Globus pallidus (tissue), 1 donor: ENCODE measurements around the gene SMR3A.

ENCODE experiments used
- DNase-seq: peaks from one replicate; pipeline ENCODE4 v3.0.0-alpha.2; 2015; ENCODE audit warnings: low spot score

SMR3A gene

GRCh38 chr4:70360460-70360859, at the start of gene SMR3A:
Gene SMR3A (plus strand): TSS chr4:70360760. CDS start chr4:70362116, 1,356 bp downstream.
- no peak for DNase-seq

DNA sequence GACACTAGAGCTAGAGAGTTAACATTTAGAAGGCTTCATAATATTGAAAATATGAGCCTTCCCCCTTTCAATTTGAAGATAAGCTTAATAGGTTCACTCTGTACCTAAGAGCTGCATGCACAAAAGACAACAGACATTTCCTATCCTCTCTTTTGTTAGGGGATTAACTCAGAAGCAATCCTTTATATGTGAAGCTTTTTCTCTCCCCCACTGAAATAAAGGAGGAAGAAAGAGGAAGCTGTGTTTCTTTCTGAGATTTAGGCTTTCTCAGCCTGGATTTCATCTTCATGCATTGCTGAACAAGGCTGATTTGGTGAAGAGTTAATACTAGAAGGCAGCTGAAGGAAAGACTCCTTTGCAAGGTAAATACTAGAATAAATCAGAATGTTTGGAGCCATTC, 46.8 kb upstream of the SMR3A start:
- no peak for DNase-seq

GRCh38 chr4:70315928-70316327, 44.6 kb upstream of the SMR3A start:
- no peak for DNase-seq

DNA sequence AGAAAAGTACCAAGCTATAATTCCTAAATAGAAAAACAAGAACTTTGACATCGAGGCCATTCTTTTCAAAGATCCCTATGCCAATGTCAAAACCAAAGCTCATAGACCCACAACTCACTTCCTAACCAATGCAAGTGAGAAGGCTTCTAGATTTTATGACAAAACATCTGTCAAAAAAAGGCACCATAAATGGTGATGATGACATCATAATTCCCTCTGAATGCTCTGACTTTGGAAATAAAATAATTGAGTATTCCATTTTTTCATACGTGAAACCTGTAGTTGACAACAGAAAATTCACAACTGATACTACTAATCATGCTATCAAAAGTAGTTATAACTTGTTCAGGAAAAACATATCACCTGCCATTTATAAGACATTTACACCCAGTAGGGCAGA, 34.5 kb upstream of the SMR3A start:
- DNase-seq: no peak

- DNase-seq: no peak
Observed at GRCh38 chr4:70334681-70335080, 25.9 kb upstream of the SMR3A start, which contains the start of gene CABS1. Gene CABS1 (plus strand): TSS chr4:70334981. CDS start chr4:70335040, 59 bp downstream.

DNA sequence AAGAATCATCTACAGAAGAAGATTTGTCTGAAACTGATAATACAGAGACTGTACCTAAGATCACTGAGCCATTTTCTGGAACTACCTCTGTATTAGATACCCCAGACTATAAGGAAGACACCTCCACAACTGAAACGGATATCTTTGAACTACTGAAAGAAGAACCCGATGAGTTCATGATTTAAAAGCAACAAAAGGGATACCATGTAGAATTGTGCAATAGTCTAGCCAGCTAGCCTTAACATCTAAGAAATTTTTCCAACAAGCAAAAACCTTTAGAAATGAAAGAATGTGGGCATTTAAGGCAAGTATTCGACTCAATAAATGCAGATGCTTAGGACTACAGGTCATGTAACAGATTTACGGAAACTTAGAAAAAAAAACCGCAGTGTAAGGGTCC, 24.5 kb upstream of the SMR3A start:
- no peak for DNase-seq

DNA sequence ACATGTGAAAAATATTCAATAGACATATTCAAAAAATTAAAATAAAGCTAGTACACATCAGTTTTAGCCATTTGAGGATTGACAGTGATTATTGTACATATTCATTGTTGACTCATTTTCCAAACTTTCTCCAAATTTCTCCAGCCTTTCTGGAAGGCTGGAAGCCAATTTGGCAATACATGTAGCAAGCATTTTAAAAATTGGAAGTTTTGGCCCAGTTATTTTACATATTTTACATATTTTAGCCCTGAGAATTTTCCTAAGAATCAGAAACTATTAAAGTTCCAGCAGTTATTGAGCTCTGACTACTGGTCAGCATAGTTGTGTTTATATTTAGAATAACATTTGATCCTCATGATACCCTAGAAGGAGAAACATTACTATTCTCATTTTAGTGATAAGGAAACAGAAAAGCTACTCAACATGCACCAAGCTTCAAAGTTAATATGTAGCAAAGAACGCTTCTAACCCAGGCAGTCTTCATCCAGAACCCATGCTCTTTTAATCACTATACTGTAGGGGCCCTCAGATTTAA, 22.6 kb upstream of the SMR3A start:
- no peak for DNase-seq

- no peak for DNase-seq
Observed at GRCh38 chr4:70356185-70356584, 4.4 kb upstream of the SMR3A start.

DNA sequence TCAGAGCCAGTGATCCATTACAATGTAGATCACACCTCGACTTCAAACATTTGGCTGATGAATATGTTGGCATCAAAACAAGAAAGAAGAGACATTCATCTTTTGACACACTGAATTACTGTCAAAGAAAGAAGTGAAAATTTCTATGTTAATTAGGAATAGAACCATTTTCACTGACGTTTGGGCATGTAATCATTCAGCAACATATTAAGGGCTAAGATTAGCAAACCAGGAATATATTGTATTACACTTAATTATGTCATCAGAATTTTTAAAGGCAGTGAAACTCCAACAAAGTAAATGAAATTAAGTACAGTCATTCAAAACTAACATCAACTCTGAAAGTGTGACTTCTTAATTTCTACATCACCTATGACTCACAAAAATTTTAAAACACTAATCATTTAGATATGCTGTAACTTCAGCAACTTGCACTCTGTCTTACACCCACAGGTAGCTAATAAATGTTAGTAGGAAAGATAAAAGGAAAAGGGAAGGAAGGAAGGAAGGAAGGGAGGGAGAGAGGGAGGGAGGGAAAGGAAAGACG, 1.4 kb upstream of the SMR3A start:
- DNase-seq: no peak

GRCh38 chr4:70364002-70364401, 3.4 kb downstream of the SMR3A start:
- no peak for DNase-seq

DNA sequence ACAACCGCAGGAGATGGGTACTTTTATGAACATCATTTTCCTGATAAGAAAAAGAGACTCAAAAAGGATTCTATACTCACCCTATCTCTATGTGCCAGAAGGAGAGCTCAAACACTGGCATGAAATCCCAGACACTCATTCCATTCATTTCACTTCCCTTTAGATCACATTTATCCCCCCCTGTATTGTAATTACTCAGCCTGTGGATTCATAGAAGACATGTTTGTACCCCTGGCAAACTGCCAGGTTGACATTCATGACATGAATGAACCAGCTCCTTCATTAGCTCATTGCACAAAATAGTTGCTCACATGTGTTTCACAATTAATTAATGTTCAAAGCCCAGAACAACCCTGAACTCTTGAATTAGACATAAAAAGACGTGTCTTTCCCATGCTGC, 4.9 kb downstream of the SMR3A start:
- no peak for DNase-seq

GRCh38 chr4:70367813-70368212, 7.3 kb downstream of the SMR3A start:
- no peak for DNase-seq

DNA sequence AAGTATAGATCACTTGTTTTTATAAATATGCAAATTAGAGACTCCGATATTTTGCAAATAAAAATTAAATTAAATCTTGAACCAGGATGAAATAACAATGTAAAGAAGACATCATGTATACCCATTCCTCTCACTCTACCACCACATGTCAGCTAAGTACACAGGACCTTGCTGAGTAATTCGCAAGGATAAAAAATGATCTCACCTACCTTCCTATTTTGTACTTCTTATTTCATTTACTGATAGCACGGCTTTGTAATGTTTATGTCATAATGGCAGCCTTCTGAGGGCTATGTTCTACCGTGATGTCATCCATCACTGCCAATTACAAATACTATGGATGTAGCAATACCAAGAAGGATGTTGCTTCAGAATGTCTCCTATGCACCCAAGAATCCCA, 11.4 kb downstream of the SMR3A start:
- DNase-seq: no peak

GRCh38 chr4:70372760-70373159, 12.2 kb downstream of the SMR3A start:
- no peak for DNase-seq

GRCh38 chr4:70380578-70380977, 20.0 kb downstream of the SMR3A start:
- DNase-seq: no peak

DNA sequence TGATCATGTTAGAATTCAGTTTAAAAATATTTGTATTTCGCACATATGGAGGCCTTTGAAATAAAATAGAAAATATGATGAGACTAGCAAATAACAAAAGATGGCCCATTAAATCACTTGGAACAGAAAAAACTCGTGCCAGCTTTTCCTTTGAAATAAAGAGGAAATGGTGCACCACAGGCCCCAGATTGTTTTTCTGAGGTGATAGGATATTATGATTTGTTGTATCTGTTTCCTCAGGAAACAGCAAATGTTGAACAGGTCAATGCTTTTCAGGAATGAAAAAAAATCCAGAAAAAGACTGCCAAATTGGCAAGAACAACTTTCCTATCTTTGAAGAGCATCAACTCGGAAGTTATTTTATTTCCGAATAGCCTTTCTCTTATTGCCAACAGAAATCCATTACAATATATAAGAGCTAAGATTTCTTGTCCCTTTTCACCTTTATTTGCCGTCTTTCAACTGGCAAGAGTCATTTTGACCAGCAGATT, 22.2 kb downstream of the SMR3A start, which contains the start of gene SMR3B:
TSS of gene SMR3B (plus strand) at position 441 of the 491 bp plus-strand sequence. CDS start 1,380 bp downstream, outside the sequence.
- no peak for DNase-seq

- DNase-seq: no peak
Observed at GRCh38 chr4:70392057-70392776, 31.7 kb downstream of the SMR3A start.

- DNase-seq: no peak
Observed at GRCh38 chr4:70397580-70397979, 37.0 kb downstream of the SMR3A start, which contains the start of gene OPRPN. Gene OPRPN (plus strand): TSS chr4:70397940. CDS start chr4:70399286, 1,346 bp downstream.

- no peak for DNase-seq
Observed at GRCh38 chr4:70399319-70399718, 38.8 kb downstream of the SMR3A start.

- DNase-seq: no peak
Observed at GRCh38 chr4:70402762-70403161, 42.2 kb downstream of the SMR3A start.

GRCh38 chr4:70405765-70406164, 45.2 kb downstream of the SMR3A start:
- DNase-seq: no peak
